Loucy (cell line): ENCODE data around the gene CAMSAP3.

Source experiments
- H2AFZ ChIP-seq: fragments of 200-600 bp; sonication (generic); 2 replicates; pipeline ENCODE4 v1.6.0; 2016; ENCODE audit warnings: antibody characterized with exemption, mild to moderate bottlenecking, low read length, moderate library complexity
- H3F3A ChIP-seq: fragments of 200-600 bp; 2 replicates; pipeline ENCODE4 v1.6.0; 2016; ENCODE audit warnings: antibody characterized with exemption, low read depth, mild to moderate bottlenecking
- H3K27me3 ChIP-seq: fragments of 200-600 bp; sonication (generic); 2 replicates; pipeline ENCODE4 v1.6.1; 2014; ENCODE audit warnings: low read length, mild to moderate bottlenecking; ENCODE audit not compliant: insufficient read depth, poor library complexity, severe bottlenecking
- H3K36me3 ChIP-seq: fragments of 200-600 bp; sonication (generic); 2 replicates; pipeline ENCODE4 v1.6.1; 2016; ENCODE audit warnings: low read length; ENCODE audit not compliant: insufficient read depth
- H3K4me1 ChIP-seq: fragments of 200-600 bp; sonication (generic); 2 replicates; pipeline ENCODE4 v1.5.1; 2014; ENCODE audit warnings: low read length, mild to moderate bottlenecking; ENCODE audit not compliant: insufficient read depth, poor library complexity, severe bottlenecking
- H3K4me2 ChIP-seq: fragments of 200-600 bp; sonication (generic); 2 replicates; pipeline ENCODE4 v1.6.0; 2014; ENCODE audit warnings: antibody characterized with exemption, low read length, low read depth, mild to moderate bottlenecking; ENCODE audit not compliant: poor library complexity, severe bottlenecking
- H3K4me3 ChIP-seq: fragments of 200-600 bp; sonication (generic); 2 replicates; pipeline ENCODE4 v1.5.1; 2014; ENCODE audit warnings: low read length, mild to moderate bottlenecking, mixed read lengths; ENCODE audit not compliant: poor library complexity, severe bottlenecking
- H3K79me2 ChIP-seq: fragments of 200-600 bp; sonication (generic); 2 replicates; pipeline ENCODE4 v1.6.1; 2014; ENCODE audit warnings: low read length; ENCODE audit not compliant: insufficient read depth
- H3K9ac ChIP-seq: fragments of 200-600 bp; sonication (generic); 2 replicates; pipeline ENCODE4 v1.6.0; 2014; ENCODE audit warnings: mild to moderate bottlenecking, low read depth, low read length, moderate library complexity; ENCODE audit not compliant: poor library complexity, severe bottlenecking
- H3K9me2 ChIP-seq: fragments of 200-600 bp; sonication (generic); replicated peaks from 2 replicates; pipeline ENCODE4 v1.6.1; 2016; ENCODE audit warnings: low read depth, low read length, mixed read lengths
- H3K9me3 ChIP-seq: fragments of 200-600 bp; sonication (generic); 2 replicates; pipeline ENCODE4 v1.6.1; 2014; ENCODE audit warnings: mild to moderate bottlenecking, antibody characterized with exemption, low read length, low read depth; ENCODE audit not compliant: insufficient read depth
- H4K20me1 ChIP-seq: fragments of 200-600 bp; sonication (generic); 2 replicates; pipeline ENCODE4 v1.6.0; 2014; ENCODE audit warnings: antibody characterized with exemption, low read length, mild to moderate bottlenecking; ENCODE audit not compliant: insufficient read depth, poor library complexity, severe bottlenecking
- CTCF ChIP-seq: fragments of 200-600 bp; sonication (generic); conservative IDR thresholded peaks from 2 replicates; pipeline ENCODE4 v1.5.1; 2014; ENCODE audit warnings: mild to moderate bottlenecking, antibody characterized with exemption, low read length
- EZH2phosphoT487 ChIP-seq: fragments of 200-600 bp; IDR thresholded peaks from 2 replicates; pipeline ENCODE4 v1.6.1; 2018; ENCODE audit warnings: antibody characterized with exemption, mild to moderate bottlenecking, moderate library complexity, borderline replicate concordance

Gene CAMSAP3

GRCh38 chr19:7596211-7596937 lies 711 bp downstream of the CAMSAP3 start:
- Histone ChIP-seq H3K36me3 (no peaks in the 10 kb centered on the region), H3K9me3 (no peaks in the 10 kb centered on the region), H3K27me3 (no peaks in the 10 kb centered on the region), H3F3A (no peaks in the 10 kb centered on the region), H3K4me3 (no peak overlapping the region), H3K4me2 (no peak overlapping the region), H3K4me1 (no peaks in the 10 kb centered on the region), H3K9me2 (no peaks in the 10 kb centered on the region), H2AFZ (no peak overlapping the region), H4K20me1 (no peaks in the 10 kb centered on the region), H3K79me2 (no peaks in the 10 kb centered on the region), H3K9ac (no peak overlapping the region)
- TF ChIP-seq EZH2phosphoT487 (no peak), CTCF (no peak)

GRCh38 chr19:7597689-7598088 lies 2.0 kb downstream of the CAMSAP3 start:
- H3K9ac ChIP-seq = no peak overlapping the region

GRCh38 chr19:7598180-7598579 lies 2.5 kb downstream of the CAMSAP3 start:
- Histone ChIP-seq H2AFZ (no peak overlapping the region), H4K20me1 (no peaks in the 10 kb centered on the region), H3K79me2 (no peaks in the 10 kb centered on the region), H3K27me3 (no peaks in the 10 kb centered on the region), H3K4me1 (no peaks in the 10 kb centered on the region), H3K36me3 (no peaks in the 10 kb centered on the region), H3K4me2 (no peak overlapping the region), H3K9me3 (no peaks in the 10 kb centered on the region), H3K4me3 (no peak overlapping the region), H3K9me2 (no peaks in the 10 kb centered on the region), H3K9ac (no peak overlapping the region), H3F3A (no peaks in the 10 kb centered on the region)
- TF ChIP-seq CTCF (no peak), EZH2phosphoT487 (no peak)

More at GRCh38 chr19:7597689-7598088, 2.0 kb downstream of the CAMSAP3 start:
- Histone ChIP-seq H3K4me3 (no peak overlapping the region), H3F3A (no peaks in the 10 kb centered on the region), H3K79me2 (no peaks in the 10 kb centered on the region), H3K36me3 (no peaks in the 10 kb centered on the region), H3K4me1 (no peaks in the 10 kb centered on the region), H2AFZ (no peak overlapping the region), H3K4me2 (no peak overlapping the region), H4K20me1 (no peaks in the 10 kb centered on the region), H3K9me3 (no peaks in the 10 kb centered on the region), H3K27me3 (no peaks in the 10 kb centered on the region), H3K9me2 (no peaks in the 10 kb centered on the region)
- no peak for TF ChIP-seq CTCF
